ENCODE measurements around the gene EPC1. TPM values are rescaled to one million over a fixed set of nuclear protein-coding genes. Genes with fewer than 3 reads are reported as not detected.
"Not testable (repeated sequence)": the region's sequence is repeated elsewhere in the genome, so short reads cannot be mapped to it uniquely, and the experiment has no call there.

EPC1 gene
- total and polyA plus RNA-seq, 7 donors, result 13.2 to 54.3 (median 42.6) TPM

GRCh38 chr10:32366111-32366510 is 19.2 kb upstream of the EPC1 start:
- TF ChIP-seq, protein P1, sequence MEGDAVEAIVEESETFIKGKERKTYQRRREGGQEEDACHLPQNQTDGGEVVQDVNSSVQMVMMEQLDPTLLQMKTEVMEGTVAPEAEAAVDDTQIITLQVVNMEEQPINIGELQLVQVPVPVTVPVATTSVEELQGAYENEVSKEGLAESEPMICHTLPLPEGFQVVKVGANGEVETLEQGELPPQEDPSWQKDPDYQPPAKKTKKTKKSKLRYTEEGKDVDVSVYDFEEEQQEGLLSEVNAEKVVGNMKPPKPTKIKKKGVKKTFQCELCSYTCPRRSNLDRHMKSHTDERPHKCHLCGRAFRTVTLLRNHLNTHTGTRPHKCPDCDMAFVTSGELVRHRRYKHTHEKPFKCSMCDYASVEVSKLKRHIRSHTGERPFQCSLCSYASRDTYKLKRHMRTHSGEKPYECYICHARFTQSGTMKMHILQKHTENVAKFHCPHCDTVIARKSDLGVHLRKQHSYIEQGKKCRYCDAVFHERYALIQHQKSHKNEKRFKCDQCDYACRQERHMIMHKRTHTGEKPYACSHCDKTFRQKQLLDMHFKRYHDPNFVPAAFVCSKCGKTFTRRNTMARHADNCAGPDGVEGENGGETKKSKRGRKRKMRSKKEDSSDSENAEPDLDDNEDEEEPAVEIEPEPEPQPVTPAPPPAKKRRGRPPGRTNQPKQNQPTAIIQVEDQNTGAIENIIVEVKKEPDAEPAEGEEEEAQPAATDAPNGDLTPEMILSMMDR (IDR thresholded peaks at IDR 0.05), result no peak
- no peak for TF ChIP-seq POLR2AphosphoS5 (IDR thresholded peaks at IDR 0.05)
- no peak for TF ChIP-seq POLR2A (IDR thresholded peaks at IDR 0.05)
- TF ChIP-seq EP300 (IDR thresholded peaks at IDR 0.05), result no peak
- H3K4me3 ChIP-seq, result no peak overlapping the region
- no peaks in the 10 kb centered on the region for H3K27me3 ChIP-seq
- H3K36me3 ChIP-seq, result no peaks in the 10 kb centered on the region
- no peak overlapping the region for H3K27ac ChIP-seq
- DNase-seq, result no peak
- 8 to 45% methylated on average over 4 of the region's 4 CpGs for WGBS, 2 donors
- peaks cover 0 to 58% (median 50%) of the 10 kb centered on the region in 4 donors for H3K4me1 ChIP-seq
- no peaks in the 10 kb centered on the region for H3K9me3 ChIP-seq
- intact Hi-C loops (cut with DNase I), result loop anchor here (2.0 to 5.0 kb wide), 3 partner anchors 19 to 174 kb away; partner anchors contain the start of genes CCDC7 and EPC1

GRCh38 chr10:32365404-32365803 is 18.4 kb upstream of the EPC1 start:
- H3K4me1 ChIP-seq, result peaks cover 0 to 58% (median 48%) of the 10 kb centered on the region in 4 donors
- 96% methylated on average over 8 of the region's 8 CpGs for WGBS, 2 donors
- intact Hi-C loops (cut with DNase I), result loop anchor here (5.0 kb wide), 1 partner anchor 173 kb away; no protein-coding TSS in a partner anchor
- not testable (repeated sequence) for H3K4me3 ChIP-seq, H3K27me3 ChIP-seq, DNase-seq, H3K9me3 ChIP-seq, H3K36me3 ChIP-seq, H3K27ac ChIP-seq

GRCh38 chr10:32362571-32362970 is 15.6 kb upstream of the EPC1 start:
- Histone ChIP-seq H3K4me1 (peaks cover 0 to 45% (median 40%) of the 10 kb centered on the region in 4 donors), H3K4me3 (no peak overlapping the region), H3K36me3 (no peaks in the 10 kb centered on the region), H3K9me3 (no peaks in the 10 kb centered on the region), H3K27me3 (no peaks in the 10 kb centered on the region), H3K27ac (no peak overlapping the region)
- no peak for TF ChIP-seq EP300 (IDR thresholded peaks at IDR 0.05)
- no peak for TF ChIP-seq POLR2AphosphoS5 (IDR thresholded peaks at IDR 0.05)
- no peak for TF ChIP-seq POLR2A (IDR thresholded peaks at IDR 0.05)
- TF ChIP-seq, protein P1 (IDR thresholded peaks at IDR 0.05), result no peak
- no peak for DNase-seq
- 91 to 92% methylated on average over 6 of the region's 6 CpGs for WGBS, 2 donors
- intact Hi-C loops (cut with DNase I), result no loop called here

- no peak for DNase-seq
- Histone ChIP-seq H3K4me1 (peaks cover 0 to 39% (median 30%) of the 10 kb centered on the region in 4 donors), H3K4me3 (no peak overlapping the region), H3K27me3 (no peaks in the 10 kb centered on the region), H3K9me3 (no peaks in the 10 kb centered on the region), H3K36me3 (no peaks in the 10 kb centered on the region), H3K27ac (no peak overlapping the region)
- 51 to 72% methylated on average over 2 of the region's 2 CpGs for WGBS, 2 donors
- no peak for TF ChIP-seq POLR2A (IDR thresholded peaks at IDR 0.05)
- no peak for TF ChIP-seq POLR2AphosphoS5 (IDR thresholded peaks at IDR 0.05)
- TF ChIP-seq, protein P1 (IDR thresholded peaks at IDR 0.05), result no peak
- TF ChIP-seq EP300 (IDR thresholded peaks at IDR 0.05), result no peak
- intact Hi-C loops (cut with DNase I), result no loop called here
Observed at GRCh38 chr10:32360884-32361283, 13.9 kb upstream of the EPC1 start.

- WGBS, 2 donors, result 97 to 98% methylated on average over 1 of the region's 1 CpG
- no peaks in the 10 kb centered on the region for H3K36me3 ChIP-seq
- no peaks in the 10 kb centered on the region for H3K9me3 ChIP-seq
- no peak for DNase-seq
- TF ChIP-seq EP300 (IDR thresholded peaks at IDR 0.05) (no peak), POLR2AphosphoS5 (IDR thresholded peaks at IDR 0.05) (no peak), POLR2A (IDR thresholded peaks at IDR 0.05) (no peak)
- TF ChIP-seq, protein P1 (IDR thresholded peaks at IDR 0.05), result no peak
- H3K27ac ChIP-seq, result no peak overlapping the region
- intact Hi-C loops (cut with DNase I), result no loop called here
- no peak overlapping the region for H3K4me3 ChIP-seq
- no peaks in the 10 kb centered on the region for H3K27me3 ChIP-seq
- peaks cover 0 to 39% (median 28%) of the 10 kb centered on the region in 4 donors for H3K4me1 ChIP-seq
Observed at GRCh38 chr10:32360241-32360640, 13.3 kb upstream of the EPC1 start.

Measured in sigmoid colon (tissue), 7 donors.